PC-3 (cell line): ENCODE measurements around the gene MS4A15. TPM values are rescaled to one million over a fixed set of nuclear protein-coding genes. Genes with fewer than 3 reads are reported as not detected.

ENCODE experiments used
- ATAC-seq: fragments of 200-7000 bp; cut with Tn5 transposase; 2 replicates; pipeline ENCODE4 v1.9.1; 2020; ENCODE audit warnings: mild to moderate bottlenecking, moderate library complexity
- BruUV-seq: library from RNA; stranded (reverse); fragments of 400-500 nt; replicated peaks from 2 replicates; lab custom pipeline; 2021; lab: Mats Ljungman, UMichigan
- CTCF ChIA-PET: fragments of 300-600 bp; sonication (Branson Sonifier 250); formaldehyde crosslinking; loops from one replicate; lab custom pipeline; 2022; ENCODE audit warnings: antibody characterized with exemption; lab: Charles Lee
- POLR2A ChIA-PET: fragments of 300-600 bp; sonication (Branson Sonifier 250); formaldehyde crosslinking; loops from one replicate; lab custom pipeline; 2022; ENCODE audit warnings: antibody characterized with exemption; ENCODE audit not compliant: unreplicated experiment; lab: Charles Lee
- DNase-seq: peaks from one replicate; pipeline ENCODE4 v3.0.0-alpha.2; 2015
- H2AFZ ChIP-seq: fragments of 300-600 bp; sonication (generic); 2 replicates; pipeline ENCODE4 v1.6.0; 2016; ENCODE audit warnings: antibody characterized with exemption, low read length
- H3F3A ChIP-seq: fragments of 300-600 bp; sonication (generic); one replicate; pipeline ENCODE4 v1.6.0; 2017; ENCODE audit warnings: antibody characterized with exemption, low read length, control low read depth, mild to moderate bottlenecking; ENCODE audit not compliant: unreplicated experiment
- H3K27ac ChIP-seq: fragments of 300-600 bp; sonication (generic); 2 replicates; pipeline ENCODE4 v1.5.1; 2016; ENCODE audit warnings: mild to moderate bottlenecking, low read length
- H3K27me3 ChIP-seq: fragments of 300-600 bp; sonication (generic); 2 replicates; pipeline ENCODE4 v1.6.1; 2016; ENCODE audit warnings: low read length, mixed read lengths
- H3K36me3 ChIP-seq: fragments of 300-600 bp; sonication (generic); 2 replicates; pipeline ENCODE4 v1.6.1; 2016; ENCODE audit warnings: low read depth, mixed run types, low read length, mixed read lengths
- H3K4me1 ChIP-seq: fragments of 300-600 bp; sonication (generic); 2 replicates; pipeline ENCODE4 v1.5.1; 2016; ENCODE audit warnings: low read length; ENCODE audit not compliant: insufficient read depth
- H3K4me2 ChIP-seq: fragments of 300-600 bp; sonication (generic); 2 replicates; pipeline ENCODE4 v1.6.0; 2016; ENCODE audit warnings: low read length
- H3K4me3 ChIP-seq: fragments of 300-600 bp; sonication (generic); 2 replicates; pipeline ENCODE4 v1.5.1; 2016; ENCODE audit warnings: mild to moderate bottlenecking, low read length, mixed read lengths
- H3K79me2 ChIP-seq: fragments of 300-600 bp; sonication (generic); 2 replicates; pipeline ENCODE4 v1.6.1; 2017; ENCODE audit warnings: low read length, mixed read lengths
- H3K9ac ChIP-seq: fragments of 300-600 bp; sonication (generic); 2 replicates; pipeline ENCODE4 v1.6.0; 2016; ENCODE audit warnings: mild to moderate bottlenecking, low read length
- H3K9me2 ChIP-seq: fragments of 300-600 bp; sonication (generic); replicated peaks from 2 replicates; pipeline ENCODE4 v1.6.1; 2016; ENCODE audit warnings: mixed run types, low read length, mixed read lengths
- H3K9me3 ChIP-seq: fragments of 300-600 bp; sonication (generic); 2 replicates; pipeline ENCODE4 v1.6.1; 2016; ENCODE audit warnings: low read length, mixed read lengths
- H4K20me1 ChIP-seq: fragments of 300-600 bp; sonication (generic); 2 replicates; pipeline ENCODE4 v1.6.1; 2016; ENCODE audit warnings: low read length, mixed read lengths
- EZH2 ChIP-seq: fragments of 300-600 bp; sonication (generic); IDR thresholded peaks from one replicate; pipeline ENCODE4 v1.6.1; 2017; ENCODE audit warnings: antibody characterized with exemption, mild to moderate bottlenecking, low read length; ENCODE audit not compliant: unreplicated experiment
- EZH2phosphoT487 ChIP-seq: fragments of 300-600 bp; sonication (generic); IDR thresholded peaks from 2 replicates; pipeline ENCODE4 v1.6.1; 2018; ENCODE audit warnings: mild to moderate bottlenecking, antibody characterized with exemption, low read length, borderline replicate concordance
- intact Hi-C: fragments of 100-400 bp; cut with micrococcal nuclease; formaldehyde crosslinking; loops from 2 replicates; pipeline ENCODE4 v1.9.0; 2023
- total RNA-seq: library from RNA; depleted of rRNA; stranded (reverse); fragments of >200 nt; gene quantifications from 2 replicates; pipeline ENCODE4 v1.2.3, GENCODE V29; 2014
- TF ChIP-seq, protein P1 (sequence below): fragments of 300-600 bp; sonication (generic); conservative IDR thresholded peaks from 2 replicates; pipeline ENCODE4 v1.5.1; 2017; ENCODE audit warnings: antibody characterized with exemption, low read depth, mild to moderate bottlenecking, low read length

The MS4A15 gene
- total RNA-seq, 1 experiment from 2014 or later: not detected

DNA sequence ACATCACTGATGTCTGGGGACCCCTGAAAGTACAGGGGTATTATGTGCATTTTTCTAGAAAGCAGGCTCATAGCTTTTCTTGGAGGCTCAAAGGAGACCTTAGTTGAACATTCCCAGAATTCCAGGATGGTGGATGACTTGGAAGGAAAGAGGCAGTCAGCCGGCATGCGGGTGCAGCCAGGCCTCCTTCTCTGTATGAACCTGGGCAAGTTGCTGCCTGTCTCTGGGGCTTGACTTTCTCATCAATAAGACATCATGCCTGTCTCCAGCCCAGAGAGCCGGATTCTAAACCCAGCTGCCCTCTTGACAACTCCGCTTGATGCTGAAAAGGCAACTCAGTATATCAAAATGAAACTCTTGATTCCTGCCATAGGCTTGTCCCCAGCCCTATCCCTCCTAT lies 12.6 kb downstream of the MS4A15 start:
- Histone ChIP-seq H3K4me3 (no peak overlapping the region), H3K9ac (no peak overlapping the region), H3K4me2 (no peak overlapping the region), H3K27ac (no peak overlapping the region), H3K27me3 (no peaks in the 10 kb centered on the region), H4K20me1 (no peaks in the 10 kb centered on the region), H3F3A (no peaks in the 10 kb centered on the region), H3K9me3 (no peaks in the 10 kb centered on the region), H3K36me3 (no peaks in the 10 kb centered on the region), H2AFZ (no peak overlapping the region), H3K79me2 (no peaks in the 10 kb centered on the region), H3K9me2 (no peaks in the 10 kb centered on the region), H3K4me1 (peaks cover 2% of the 10 kb centered on the region)
- intact Hi-C loops: no loop called here
- DNase-seq (no peak), ATAC-seq (no peak)
- ChIA-PET CTCF (no interaction called here), POLR2A (no interaction called here)
- TF ChIP-seq EZH2 (no peak), EZH2phosphoT487 (no peak)
- TF ChIP-seq, protein P1, sequence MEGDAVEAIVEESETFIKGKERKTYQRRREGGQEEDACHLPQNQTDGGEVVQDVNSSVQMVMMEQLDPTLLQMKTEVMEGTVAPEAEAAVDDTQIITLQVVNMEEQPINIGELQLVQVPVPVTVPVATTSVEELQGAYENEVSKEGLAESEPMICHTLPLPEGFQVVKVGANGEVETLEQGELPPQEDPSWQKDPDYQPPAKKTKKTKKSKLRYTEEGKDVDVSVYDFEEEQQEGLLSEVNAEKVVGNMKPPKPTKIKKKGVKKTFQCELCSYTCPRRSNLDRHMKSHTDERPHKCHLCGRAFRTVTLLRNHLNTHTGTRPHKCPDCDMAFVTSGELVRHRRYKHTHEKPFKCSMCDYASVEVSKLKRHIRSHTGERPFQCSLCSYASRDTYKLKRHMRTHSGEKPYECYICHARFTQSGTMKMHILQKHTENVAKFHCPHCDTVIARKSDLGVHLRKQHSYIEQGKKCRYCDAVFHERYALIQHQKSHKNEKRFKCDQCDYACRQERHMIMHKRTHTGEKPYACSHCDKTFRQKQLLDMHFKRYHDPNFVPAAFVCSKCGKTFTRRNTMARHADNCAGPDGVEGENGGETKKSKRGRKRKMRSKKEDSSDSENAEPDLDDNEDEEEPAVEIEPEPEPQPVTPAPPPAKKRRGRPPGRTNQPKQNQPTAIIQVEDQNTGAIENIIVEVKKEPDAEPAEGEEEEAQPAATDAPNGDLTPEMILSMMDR: no peak
- BruUV-seq: no TSS peak

DNA sequence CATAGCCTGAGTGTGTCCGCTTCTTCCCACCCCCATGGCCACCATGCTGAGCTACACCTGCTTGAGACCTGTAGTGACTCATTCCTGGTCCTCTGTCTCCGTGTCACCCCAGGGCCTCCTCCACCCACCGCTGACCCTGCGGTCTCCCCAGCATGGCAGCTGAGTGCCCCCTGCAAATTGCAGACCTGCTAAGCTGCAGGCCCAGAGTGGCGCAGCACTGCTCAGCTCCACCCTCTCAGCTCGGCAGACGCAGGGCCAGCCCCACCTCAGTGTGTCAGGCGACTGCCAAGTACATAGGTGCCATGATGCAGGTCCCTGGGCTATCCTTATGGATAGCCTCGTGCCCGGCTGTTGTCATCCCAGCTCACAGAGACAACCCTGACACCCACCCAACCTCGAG lies 13.1 kb downstream of the MS4A15 start:
- Histone ChIP-seq H2AFZ (no peak overlapping the region), H3K4me2 (no peak overlapping the region), H3K4me1 (no peaks in the 10 kb centered on the region), H3K27ac (no peak overlapping the region), H4K20me1 (no peaks in the 10 kb centered on the region), H3K9me3 (no peaks in the 10 kb centered on the region), H3K27me3 (no peaks in the 10 kb centered on the region), H3F3A (no peaks in the 10 kb centered on the region), H3K9ac (no peak overlapping the region), H3K79me2 (no peaks in the 10 kb centered on the region), H3K4me3 (no peak overlapping the region), H3K9me2 (no peaks in the 10 kb centered on the region), H3K36me3 (no peaks in the 10 kb centered on the region)
- ChIA-PET POLR2A (no interaction called here), CTCF (no interaction called here)
- DNase-seq (no peak), ATAC-seq (no peak)
- no peak for TF ChIP-seq EZH2
- TF ChIP-seq, protein P1: no peak
- no peak for TF ChIP-seq EZH2phosphoT487
- intact Hi-C loops: no loop called here
- no TSS peak for BruUV-seq

DNA sequence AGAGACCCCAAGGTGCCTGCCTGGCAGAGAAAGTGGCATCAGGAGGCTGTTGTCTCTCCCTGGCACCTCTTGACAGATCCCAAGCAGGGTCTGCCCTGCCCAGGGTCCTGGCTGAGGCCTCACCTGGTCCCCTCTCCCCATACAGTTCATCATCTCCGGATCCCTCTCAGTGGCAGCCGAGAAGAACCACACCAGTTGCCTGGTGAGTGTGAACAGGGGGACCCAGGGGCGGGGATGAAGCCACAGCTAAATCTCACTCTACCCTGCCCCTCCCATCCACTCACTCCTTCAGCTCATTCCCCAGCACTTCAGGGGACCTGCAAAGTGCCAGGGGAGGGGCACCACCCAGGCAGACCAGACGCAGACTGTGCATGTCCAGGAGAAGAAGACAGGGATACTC lies 14.5 kb downstream of the MS4A15 start:
- no peaks in the 10 kb centered on the region for H3F3A ChIP-seq
- intact Hi-C loops: no loop called here
- H2AFZ ChIP-seq: no peak overlapping the region
- H3K36me3 ChIP-seq: no peaks in the 10 kb centered on the region
- no peak for ATAC-seq
- H4K20me1 ChIP-seq: no peaks in the 10 kb centered on the region
- H3K9ac ChIP-seq: no peak overlapping the region
- H3K27me3 ChIP-seq: no peaks in the 10 kb centered on the region
- no peaks in the 10 kb centered on the region for H3K9me2 ChIP-seq
- no peaks in the 10 kb centered on the region for H3K79me2 ChIP-seq
- ChIA-PET POLR2A (no interaction called here), CTCF (no interaction called here)
- no peaks in the 10 kb centered on the region for H3K4me1 ChIP-seq
- no peaks in the 10 kb centered on the region for H3K9me3 ChIP-seq
- no peak for DNase-seq
- H3K4me3 ChIP-seq: no peak overlapping the region
- no peak overlapping the region for H3K4me2 ChIP-seq
- TF ChIP-seq, protein P1: no peak
- TF ChIP-seq EZH2phosphoT487: no peak
- no peak for TF ChIP-seq EZH2
- no peak overlapping the region for H3K27ac ChIP-seq
- no TSS peak for BruUV-seq
